ENCODE data around the gene CAMK2B.

Gene CAMK2B

DNA sequence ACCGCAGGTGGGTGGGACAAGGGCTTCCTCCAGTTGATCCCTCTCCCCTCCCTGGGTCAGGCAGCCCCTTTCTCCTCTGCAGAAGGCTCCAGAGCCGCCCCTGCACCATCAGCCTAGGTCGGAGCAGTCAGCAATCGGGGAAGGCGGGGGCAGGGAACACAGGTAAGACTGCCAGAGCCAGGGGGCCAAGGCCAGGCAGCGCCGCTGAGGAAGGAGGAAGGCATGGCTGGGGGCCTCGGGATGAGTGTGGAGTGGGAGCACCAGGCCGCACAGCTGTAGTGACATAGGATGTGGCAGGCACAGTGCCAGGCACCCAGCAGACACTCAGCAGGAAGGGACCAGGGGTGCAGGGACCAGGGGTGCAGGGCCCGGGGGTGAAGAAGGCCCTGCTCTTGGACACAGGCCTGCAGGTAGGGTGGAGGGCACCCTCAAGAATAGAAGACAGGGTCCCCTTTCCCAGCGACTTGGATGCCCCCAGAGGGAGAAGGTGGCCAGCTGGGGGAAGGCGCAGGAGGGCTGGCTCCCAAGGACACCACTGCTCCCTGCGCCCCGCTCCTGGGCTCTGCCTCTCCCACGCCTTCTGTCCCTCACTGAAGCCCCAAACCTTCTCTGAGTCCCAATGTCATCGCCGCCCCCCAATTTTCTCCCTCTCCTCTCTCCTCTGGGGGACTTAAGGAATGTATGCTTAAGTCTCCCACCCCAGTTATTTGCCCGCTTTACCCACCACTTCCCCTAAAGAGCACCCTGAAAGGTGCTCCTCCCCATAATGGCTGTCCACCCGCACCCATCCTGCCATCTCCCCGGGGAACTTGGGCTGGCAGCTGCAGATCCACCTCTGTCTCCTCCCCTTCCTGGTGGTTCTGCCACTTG is 38.5 kb downstream of the CAMK2B start:
- no peaks in the 10 kb centered on the region for H3K79me2 ChIP-seq (ENCODE audit: control insufficient read depth, low read length)
- H3K36me3 ChIP-seq (ENCODE audit: control insufficient read depth, low read length) = no peaks in the 10 kb centered on the region
- H4K20me1 ChIP-seq (ENCODE audit: control insufficient read depth, insufficient read depth, low read depth, low read length) = 0 out of 2 replicates have a peak, but pooled peaks cover 5% of the 10 kb centered on the region
- H3K4me2 ChIP-seq (ENCODE audit: low read length) = no peak overlapping the region
- no peak for TF ChIP-seq EZH2phosphoT487 (IDR thresholded peaks at IDR 0.05; ENCODE audit: borderline replicate concordance, low read length)
- TF ChIP-seq, protein P1, sequence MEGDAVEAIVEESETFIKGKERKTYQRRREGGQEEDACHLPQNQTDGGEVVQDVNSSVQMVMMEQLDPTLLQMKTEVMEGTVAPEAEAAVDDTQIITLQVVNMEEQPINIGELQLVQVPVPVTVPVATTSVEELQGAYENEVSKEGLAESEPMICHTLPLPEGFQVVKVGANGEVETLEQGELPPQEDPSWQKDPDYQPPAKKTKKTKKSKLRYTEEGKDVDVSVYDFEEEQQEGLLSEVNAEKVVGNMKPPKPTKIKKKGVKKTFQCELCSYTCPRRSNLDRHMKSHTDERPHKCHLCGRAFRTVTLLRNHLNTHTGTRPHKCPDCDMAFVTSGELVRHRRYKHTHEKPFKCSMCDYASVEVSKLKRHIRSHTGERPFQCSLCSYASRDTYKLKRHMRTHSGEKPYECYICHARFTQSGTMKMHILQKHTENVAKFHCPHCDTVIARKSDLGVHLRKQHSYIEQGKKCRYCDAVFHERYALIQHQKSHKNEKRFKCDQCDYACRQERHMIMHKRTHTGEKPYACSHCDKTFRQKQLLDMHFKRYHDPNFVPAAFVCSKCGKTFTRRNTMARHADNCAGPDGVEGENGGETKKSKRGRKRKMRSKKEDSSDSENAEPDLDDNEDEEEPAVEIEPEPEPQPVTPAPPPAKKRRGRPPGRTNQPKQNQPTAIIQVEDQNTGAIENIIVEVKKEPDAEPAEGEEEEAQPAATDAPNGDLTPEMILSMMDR (IDR thresholded peaks at IDR 0.05; ENCODE audit: low read depth, low read length, poor library complexity, severe bottlenecking) = no peak
- H3K4me1 ChIP-seq (ENCODE audit: control insufficient read depth, low read length) = no peaks in the 10 kb centered on the region
- no peaks in the 10 kb centered on the region for H3F3A ChIP-seq (ENCODE audit: control insufficient read depth, insufficient read depth)
- H3K9me3 ChIP-seq (ENCODE audit: control insufficient read depth, insufficient read depth, low read length) = no peaks in the 10 kb centered on the region
- no peak overlapping the region for H3K27ac ChIP-seq (ENCODE audit: low read depth, low read length)
- no peaks in the 10 kb centered on the region for H3K9me2 ChIP-seq (replicated peaks; ENCODE audit: control insufficient read depth, low read length)
- H3K27me3 ChIP-seq (ENCODE audit: control insufficient read depth, low read length) = peaks cover 8% of the 10 kb centered on the region
- no peak overlapping the region for H3K4me3 ChIP-seq (ENCODE audit: low read length)

DNA sequence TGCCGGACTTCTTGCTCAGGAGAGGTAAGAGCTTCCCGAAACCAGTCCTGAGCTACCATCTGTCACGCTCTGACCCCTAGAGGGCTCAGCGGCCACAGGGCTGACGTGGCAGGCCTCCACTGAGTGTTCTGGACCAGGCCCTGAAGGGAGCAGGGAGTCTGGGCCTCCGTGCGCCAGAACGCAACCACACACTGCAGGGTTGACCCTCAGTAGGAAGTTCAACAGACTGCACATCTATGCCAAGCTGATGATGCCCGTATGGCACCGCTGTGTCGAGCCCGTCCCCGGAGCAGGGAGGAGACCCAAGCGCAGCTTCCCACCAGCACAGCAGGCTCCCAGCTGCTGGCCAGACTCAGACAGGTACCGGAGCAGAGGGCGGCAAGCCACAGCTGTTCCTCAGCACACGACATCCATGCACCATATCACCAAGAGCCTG is 39.2 kb downstream of the CAMK2B start:
- Histone ChIP-seq H3K4me2 (ENCODE audit: low read length) (no peak overlapping the region), H3K79me2 (ENCODE audit: control insufficient read depth, low read length) (no peaks in the 10 kb centered on the region), H3K4me1 (ENCODE audit: control insufficient read depth, low read length) (no peaks in the 10 kb centered on the region), H3K27ac (ENCODE audit: low read depth, low read length) (no peak overlapping the region), H3K36me3 (ENCODE audit: control insufficient read depth, low read length) (no peaks in the 10 kb centered on the region), H3F3A (ENCODE audit: control insufficient read depth, insufficient read depth) (no peaks in the 10 kb centered on the region), H4K20me1 (ENCODE audit: control insufficient read depth, insufficient read depth, low read depth, low read length) (0 out of 2 replicates have a peak, but pooled peaks cover 5% of the 10 kb centered on the region), H3K4me3 (ENCODE audit: low read length) (no peak overlapping the region), H3K9me3 (ENCODE audit: control insufficient read depth, insufficient read depth, low read length) (no peaks in the 10 kb centered on the region), H3K9me2 (replicated peaks; ENCODE audit: control insufficient read depth, low read length) (no peaks in the 10 kb centered on the region), H3K27me3 (ENCODE audit: control insufficient read depth, low read length) (peaks cover 3% of the 10 kb centered on the region; the same call in 1 of the 2 replicates)
- TF ChIP-seq, protein P1 (IDR thresholded peaks at IDR 0.05; ENCODE audit: low read depth, low read length, poor library complexity, severe bottlenecking) = no peak
- TF ChIP-seq EZH2phosphoT487 (IDR thresholded peaks at IDR 0.05; ENCODE audit: borderline replicate concordance, low read length) = no peak

DNA sequence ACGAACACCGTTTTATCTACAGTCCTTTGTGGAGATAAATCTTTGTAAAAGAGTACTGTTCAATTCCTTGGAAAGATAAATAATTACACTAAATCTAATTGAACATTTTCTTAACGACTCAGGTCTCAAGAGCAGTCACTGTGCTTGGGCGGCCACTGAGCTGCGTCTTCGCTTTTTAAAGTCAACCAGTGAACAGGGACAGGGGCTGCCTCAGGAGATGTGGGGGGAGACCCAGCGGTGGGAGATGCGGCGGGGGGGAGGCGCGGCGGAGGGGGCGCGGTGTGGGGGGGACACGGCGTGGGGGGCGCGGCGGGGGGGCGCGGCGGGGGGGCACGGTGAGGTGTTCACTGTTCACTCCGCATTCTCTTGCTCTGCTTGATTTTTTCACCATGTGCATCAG is 39.8 kb downstream of the CAMK2B start:
- Histone ChIP-seq H3K79me2 (ENCODE audit: control insufficient read depth, low read length) (no peaks in the 10 kb centered on the region), H3K36me3 (ENCODE audit: control insufficient read depth, low read length) (no peaks in the 10 kb centered on the region), H3K27ac (ENCODE audit: low read depth, low read length) (no peak overlapping the region), H3K27me3 (ENCODE audit: control insufficient read depth, low read length) (peaks cover 3% of the 10 kb centered on the region; the same call in 1 of the 2 replicates), H3K4me2 (ENCODE audit: low read length) (no peak overlapping the region), H3F3A (ENCODE audit: control insufficient read depth, insufficient read depth) (no peaks in the 10 kb centered on the region), H3K9me2 (replicated peaks; ENCODE audit: control insufficient read depth, low read length) (no peaks in the 10 kb centered on the region), H3K9me3 (ENCODE audit: control insufficient read depth, insufficient read depth, low read length) (no peaks in the 10 kb centered on the region), H3K4me3 (ENCODE audit: low read length) (no peak overlapping the region), H4K20me1 (ENCODE audit: control insufficient read depth, insufficient read depth, low read depth, low read length) (0 out of 2 replicates have a peak, but pooled peaks cover 5% of the 10 kb centered on the region), H3K4me1 (ENCODE audit: control insufficient read depth, low read length) (no peaks in the 10 kb centered on the region)
- TF ChIP-seq EZH2phosphoT487 (IDR thresholded peaks at IDR 0.05; ENCODE audit: borderline replicate concordance, low read length) = no peak
- TF ChIP-seq, protein P1 (IDR thresholded peaks at IDR 0.05; ENCODE audit: low read depth, low read length, poor library complexity, severe bottlenecking) = no peak
